MM.1S (cell line): ENCODE results near the gene NUAK1.

Experiments
- DNase-seq: peaks from one replicate; pipeline ENCODE4 v3.0.0-alpha.2; 2015
- H2AFZ ChIP-seq: fragments of 300-600 bp; sonication (generic); 2 replicates; pipeline ENCODE4 v1.6.0; 2016; ENCODE audit warnings: antibody characterized with exemption, low read length
- H3F3A ChIP-seq: fragments of 300-600 bp; sonication (generic); 2 replicates; pipeline ENCODE4 v1.6.1; 2016; ENCODE audit warnings: mild to moderate bottlenecking, antibody characterized with exemption, low read length, moderate library complexity, mixed read lengths; ENCODE audit not compliant: insufficient read depth
- H3K27ac ChIP-seq: fragments of 300-600 bp; sonication (generic); 2 replicates; pipeline ENCODE4 v1.5.1; 2016; ENCODE audit warnings: mild to moderate bottlenecking, low read length
- H3K27me3 ChIP-seq: fragments of 300-600 bp; sonication (generic); replicated peaks from 2 replicates; pipeline ENCODE4 v1.6.0; 2016; ENCODE audit warnings: low read length; ENCODE audit not compliant: insufficient read depth
- H3K36me3 ChIP-seq: fragments of 300-600 bp; sonication (generic); replicated peaks from 2 replicates; pipeline ENCODE4 v1.6.1; 2016; ENCODE audit warnings: mild to moderate bottlenecking, low read length, mixed read lengths; ENCODE audit not compliant: insufficient read depth
- H3K4me1 ChIP-seq: fragments of 300-600 bp; sonication (generic); 2 replicates; pipeline ENCODE4 v1.6.1; 2016; ENCODE audit warnings: low read length, mixed read lengths
- H3K4me2 ChIP-seq: fragments of 300-600 bp; sonication (generic); 2 replicates; pipeline ENCODE4 v1.6.0; 2016; ENCODE audit warnings: low read depth, low read length
- H3K4me3 ChIP-seq: fragments of 300-600 bp; sonication (generic); 2 replicates; pipeline ENCODE4 v1.5.1; 2016; ENCODE audit warnings: low read length, mixed read lengths
- H3K79me2 ChIP-seq: fragments of 300-600 bp; sonication (generic); 2 replicates; pipeline ENCODE4 v1.6.1; 2016; ENCODE audit warnings: mixed run types, low read length, mixed read lengths
- H3K9ac ChIP-seq: fragments of 300-600 bp; sonication (generic); 2 replicates; pipeline ENCODE4 v1.6.1; 2016; ENCODE audit warnings: low read length, mixed read lengths
- H3K9me2 ChIP-seq: fragments of 300-600 bp; sonication (generic); replicated peaks from 2 replicates; pipeline ENCODE4 v1.6.1; 2016; ENCODE audit warnings: mild to moderate bottlenecking, low read length, mixed read lengths; ENCODE audit not compliant: insufficient read depth
- H3K9me3 ChIP-seq: fragments of 300-600 bp; sonication (generic); replicated peaks from 2 replicates; pipeline ENCODE4 v1.6.1; 2016; ENCODE audit warnings: mild to moderate bottlenecking, low read length, mixed read lengths; ENCODE audit not compliant: insufficient read depth
- H4K20me1 ChIP-seq: fragments of 300-600 bp; sonication (generic); 2 replicates; pipeline ENCODE4 v1.6.1; 2016; ENCODE audit warnings: mild to moderate bottlenecking, low read length, moderate library complexity, mixed read lengths; ENCODE audit not compliant: insufficient read depth
- EZH2 ChIP-seq: fragments of 300-600 bp; sonication (generic); optimal IDR thresholded peaks from 2 replicates; pipeline ENCODE3; 2017; ENCODE audit warnings: low read depth, mild to moderate bottlenecking, antibody characterized with exemption, low read length, mixed read lengths
- EZH2phosphoT487 ChIP-seq: fragments of 300-600 bp; sonication (generic); IDR thresholded peaks from 2 replicates; pipeline ENCODE4 v1.6.1; 2018; ENCODE audit warnings: antibody characterized with exemption, low read length
- TF ChIP-seq, protein P1 (sequence below): fragments of 300-600 bp; sonication (generic); IDR thresholded peaks from 2 replicates; pipeline ENCODE4 v1.5.1; 2016; ENCODE audit warnings: antibody characterized with exemption, low read length, mixed read lengths

NUAK1 gene

DNA sequence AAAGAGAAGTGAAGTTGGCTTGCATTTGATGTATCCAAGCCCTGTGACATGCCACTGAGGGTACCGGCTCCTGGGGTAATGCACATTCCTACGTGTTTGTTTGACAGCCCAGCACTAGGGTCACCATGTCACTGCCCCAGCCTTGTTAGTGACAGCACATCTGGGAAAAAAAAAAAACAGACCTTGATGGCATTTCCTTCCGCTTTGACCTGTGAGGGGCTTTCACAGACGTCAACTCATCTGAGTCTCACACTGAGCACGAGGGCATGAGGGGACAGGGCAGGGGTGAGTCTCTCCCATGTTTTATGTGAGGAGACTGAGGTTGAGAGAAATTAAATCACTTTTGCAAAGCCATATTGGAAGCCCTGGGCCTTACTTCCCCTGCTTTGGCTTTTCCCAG is 111.5 kb downstream of the NUAK1 start:
- Histone ChIP-seq H3K79me2 (no peaks in the 10 kb centered on the region), H3F3A (peaks cover 3% of the 10 kb centered on the region; the same call in 1 of the 2 replicates), H2AFZ (no peak overlapping the region), H3K9me3 (no peaks in the 10 kb centered on the region), H3K36me3 (no peaks in the 10 kb centered on the region), H3K27me3 (no peaks in the 10 kb centered on the region), H3K27ac (no peak overlapping the region), H4K20me1 (no peaks in the 10 kb centered on the region), H3K9ac (no peak overlapping the region), H3K9me2 (no peaks in the 10 kb centered on the region), H3K4me1 (peaks cover 16% of the 10 kb centered on the region), H3K4me2 (no peak overlapping the region), H3K4me3 (no peak overlapping the region)
- TF ChIP-seq EZH2phosphoT487 = no peak
- TF ChIP-seq, protein P1, sequence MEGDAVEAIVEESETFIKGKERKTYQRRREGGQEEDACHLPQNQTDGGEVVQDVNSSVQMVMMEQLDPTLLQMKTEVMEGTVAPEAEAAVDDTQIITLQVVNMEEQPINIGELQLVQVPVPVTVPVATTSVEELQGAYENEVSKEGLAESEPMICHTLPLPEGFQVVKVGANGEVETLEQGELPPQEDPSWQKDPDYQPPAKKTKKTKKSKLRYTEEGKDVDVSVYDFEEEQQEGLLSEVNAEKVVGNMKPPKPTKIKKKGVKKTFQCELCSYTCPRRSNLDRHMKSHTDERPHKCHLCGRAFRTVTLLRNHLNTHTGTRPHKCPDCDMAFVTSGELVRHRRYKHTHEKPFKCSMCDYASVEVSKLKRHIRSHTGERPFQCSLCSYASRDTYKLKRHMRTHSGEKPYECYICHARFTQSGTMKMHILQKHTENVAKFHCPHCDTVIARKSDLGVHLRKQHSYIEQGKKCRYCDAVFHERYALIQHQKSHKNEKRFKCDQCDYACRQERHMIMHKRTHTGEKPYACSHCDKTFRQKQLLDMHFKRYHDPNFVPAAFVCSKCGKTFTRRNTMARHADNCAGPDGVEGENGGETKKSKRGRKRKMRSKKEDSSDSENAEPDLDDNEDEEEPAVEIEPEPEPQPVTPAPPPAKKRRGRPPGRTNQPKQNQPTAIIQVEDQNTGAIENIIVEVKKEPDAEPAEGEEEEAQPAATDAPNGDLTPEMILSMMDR = no peak
- TF ChIP-seq EZH2 = no peak
- DNase-seq = no peak

DNA sequence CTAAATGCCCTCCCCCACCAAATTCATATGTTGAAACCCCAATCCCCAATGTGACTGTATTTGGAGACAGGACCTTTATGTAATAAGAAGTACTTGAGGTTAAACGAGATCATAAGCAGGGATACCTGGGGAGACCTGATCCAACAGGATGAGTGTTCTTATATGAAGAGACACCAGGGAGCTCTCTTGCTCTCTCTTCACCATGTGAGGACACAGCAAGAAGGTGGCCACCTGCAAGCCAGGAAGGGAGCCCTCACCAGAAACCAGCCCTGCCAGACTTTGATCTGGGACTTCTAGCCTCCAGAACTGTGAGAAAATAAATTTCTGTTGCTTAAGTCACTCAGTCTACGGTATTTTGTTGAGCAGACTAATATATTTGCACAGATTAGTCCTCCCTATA is 113.6 kb downstream of the NUAK1 start:
- peaks cover 16% of the 10 kb centered on the region for H3K4me1 ChIP-seq
- no peak overlapping the region for H3K4me2 ChIP-seq
- no peaks in the 10 kb centered on the region for H3K27me3 ChIP-seq
- no peak overlapping the region for H3K4me3 ChIP-seq
- DNase-seq = no peak
- no peak overlapping the region for H3K9ac ChIP-seq
- H3K36me3 ChIP-seq = no peaks in the 10 kb centered on the region
- no peak overlapping the region for H3K27ac ChIP-seq
- H3K9me3 ChIP-seq = no peaks in the 10 kb centered on the region
- H3K79me2 ChIP-seq = no peaks in the 10 kb centered on the region
- no peaks in the 10 kb centered on the region for H4K20me1 ChIP-seq
- H3F3A ChIP-seq = no peaks in the 10 kb centered on the region
- TF ChIP-seq, protein P1 = no peak
- TF ChIP-seq EZH2 = no peak
- TF ChIP-seq EZH2phosphoT487 = no peak
- no peaks in the 10 kb centered on the region for H3K9me2 ChIP-seq
- no peak overlapping the region for H2AFZ ChIP-seq

DNA sequence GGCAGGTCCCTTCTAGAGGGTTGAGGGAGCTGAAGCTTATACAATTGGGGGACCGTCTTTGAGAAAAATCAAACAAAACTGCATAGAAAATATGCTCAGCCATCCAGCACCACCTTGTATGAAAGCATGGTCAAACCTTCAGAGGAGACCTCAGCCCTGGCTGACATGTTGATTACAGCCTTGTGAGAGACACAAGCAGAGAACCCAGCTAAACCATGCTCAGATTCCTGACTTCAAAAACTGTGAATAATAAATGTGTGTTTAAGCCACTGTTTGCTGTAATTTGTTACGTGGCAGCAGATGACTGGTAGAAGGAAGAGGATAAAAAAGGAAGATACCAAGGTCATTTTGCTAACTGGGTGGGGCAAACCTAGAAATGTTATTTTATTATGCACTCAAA is 115.7 kb downstream of the NUAK1 start:
- no peak for DNase-seq
- H3K36me3 ChIP-seq = no peaks in the 10 kb centered on the region
- H4K20me1 ChIP-seq = no peaks in the 10 kb centered on the region
- no peak overlapping the region for H3K4me2 ChIP-seq
- H3K9ac ChIP-seq = no peak overlapping the region
- no peaks in the 10 kb centered on the region for H3K9me3 ChIP-seq
- H3K4me1 ChIP-seq = 0 out of 2 replicates have a peak, but pooled peaks cover 5% of the 10 kb centered on the region
- TF ChIP-seq EZH2 (no peak), EZH2phosphoT487 (no peak)
- TF ChIP-seq, protein P1 = no peak
- no peak overlapping the region for H3K27ac ChIP-seq
- H3K9me2 ChIP-seq = no peaks in the 10 kb centered on the region
- H3F3A ChIP-seq = no peaks in the 10 kb centered on the region
- H3K4me3 ChIP-seq = no peak overlapping the region
- no peaks in the 10 kb centered on the region for H3K27me3 ChIP-seq
- H2AFZ ChIP-seq = no peak overlapping the region
- H3K79me2 ChIP-seq = no peaks in the 10 kb centered on the region
